ENCODE results near the gene NMD3.
"Not testable (repeated sequence)": the region's sequence is repeated elsewhere in the genome, so short reads cannot be mapped to it uniquely, and the experiment has no call there.

The NMD3 gene

DNA sequence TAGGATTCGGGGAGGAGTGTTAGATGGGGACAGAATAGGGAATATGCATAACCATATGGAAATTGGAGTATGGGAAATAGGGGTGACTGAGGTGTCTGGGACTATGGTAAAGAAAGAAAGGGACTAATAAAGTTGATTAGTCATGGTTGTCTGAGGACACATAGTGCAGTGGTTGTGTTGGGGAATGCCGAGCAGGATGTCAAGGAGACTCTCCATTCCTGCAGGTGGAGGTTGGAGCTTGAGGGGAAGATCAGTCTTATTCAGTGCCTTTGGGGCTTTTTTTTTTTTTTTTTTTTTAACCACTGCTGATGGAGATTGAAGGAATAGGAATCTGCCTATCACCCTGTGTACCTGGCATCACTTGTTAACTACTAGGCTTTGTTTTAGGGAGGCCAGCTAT, 10.8 kb downstream of the NMD3 start:
- DNase-seq, result no peak

DNA sequence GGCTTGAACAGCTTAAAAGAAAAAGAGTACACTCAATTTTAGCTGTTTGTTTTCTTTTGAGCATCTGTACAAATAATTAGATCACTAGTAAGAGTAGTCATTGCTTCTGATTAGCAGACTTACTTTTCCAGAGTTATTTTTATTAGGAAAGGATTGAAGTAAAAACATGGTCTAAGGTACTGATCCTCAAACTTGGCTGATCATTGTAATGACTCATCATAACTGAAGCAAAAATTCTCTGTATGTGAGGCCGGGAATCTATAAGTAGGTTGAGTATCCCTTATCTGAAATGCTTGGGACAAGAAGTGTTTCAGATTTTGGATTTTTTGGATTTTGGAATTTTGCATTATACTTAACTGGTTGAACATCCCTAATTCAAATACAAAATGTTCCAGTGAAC, 12.4 kb downstream of the NMD3 start:
- DNase-seq, result no peak

DNA sequence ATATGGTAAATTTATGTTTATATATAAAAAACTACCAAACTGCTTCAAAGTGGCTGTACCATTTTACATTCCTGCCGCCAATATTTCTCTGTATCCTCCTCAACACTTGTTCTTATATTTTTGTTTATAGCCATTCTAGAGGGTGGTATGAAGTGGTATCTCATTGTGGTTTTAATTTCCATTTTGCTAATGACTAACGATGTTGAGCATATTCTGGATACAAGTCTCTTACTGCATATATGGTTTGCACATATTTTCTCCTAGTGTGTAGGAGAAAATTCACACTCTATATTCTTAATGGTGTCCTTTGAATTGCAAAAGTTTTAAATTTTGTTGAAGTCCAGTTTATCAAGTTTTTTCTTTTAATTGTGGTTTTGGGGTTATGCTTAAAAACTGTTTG, 15.1 kb downstream of the NMD3 start:
- DNase-seq, result no peak

DNA sequence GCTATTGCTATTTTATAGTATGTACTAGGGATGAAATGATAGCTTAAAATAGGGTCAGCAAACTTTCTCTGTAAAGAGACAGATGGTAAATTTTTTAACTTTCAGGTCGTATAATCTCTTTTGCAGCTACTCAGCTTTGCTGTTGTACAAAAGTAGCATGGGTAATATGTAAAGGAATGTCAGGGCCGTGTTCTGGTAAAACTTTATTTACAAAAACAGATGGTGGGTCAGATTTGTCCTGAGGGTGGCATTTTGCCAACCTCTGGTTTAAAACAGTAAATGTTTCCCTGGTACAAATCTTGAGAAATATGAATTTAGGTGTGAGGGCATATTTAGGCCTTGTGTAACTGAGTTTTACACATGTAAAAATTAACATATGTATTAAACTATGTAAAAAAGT, 18.6 kb downstream of the NMD3 start:
- no peak for DNase-seq

DNA sequence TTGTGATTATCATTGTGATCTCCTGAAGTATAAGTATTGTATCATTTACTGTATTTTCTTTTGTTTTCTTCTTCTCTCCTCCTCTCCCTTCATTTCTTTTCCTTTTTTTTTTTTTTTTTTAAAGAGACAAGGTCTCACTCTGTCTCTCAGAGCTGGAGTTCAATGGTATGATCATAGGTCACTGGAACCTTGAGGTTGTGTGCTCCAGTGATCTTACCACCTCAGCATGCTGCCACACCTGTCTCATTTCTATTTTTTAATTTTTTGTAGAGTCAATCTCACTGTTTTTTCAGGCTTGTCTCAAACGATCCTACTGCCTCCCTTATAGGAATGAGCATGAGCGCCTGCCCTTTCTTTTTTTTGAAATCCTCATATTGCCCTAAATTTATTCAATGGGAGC, 23.4 kb downstream of the NMD3 start:
- DNase-seq, result no peak

DNA sequence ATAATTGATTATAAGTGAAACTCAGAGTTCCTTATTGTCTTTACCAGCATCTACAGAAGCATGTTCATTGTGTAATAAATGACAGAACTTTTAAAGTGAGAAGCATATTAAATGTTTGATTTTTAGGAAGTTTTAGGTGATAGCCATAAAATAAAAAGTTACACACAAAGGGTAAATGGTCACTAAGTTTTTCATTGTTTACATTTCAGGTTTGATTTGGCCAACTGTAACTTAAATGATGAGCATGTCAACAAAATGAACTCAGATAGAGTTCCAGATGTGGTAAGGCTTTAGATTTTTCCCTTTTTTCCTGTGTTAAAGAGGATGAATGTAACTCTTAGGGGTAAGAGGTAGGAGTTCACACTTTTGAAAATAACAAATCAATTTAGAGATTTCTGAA, 25.9 kb downstream of the NMD3 start:
- DNase-seq, result no peak

DNA sequence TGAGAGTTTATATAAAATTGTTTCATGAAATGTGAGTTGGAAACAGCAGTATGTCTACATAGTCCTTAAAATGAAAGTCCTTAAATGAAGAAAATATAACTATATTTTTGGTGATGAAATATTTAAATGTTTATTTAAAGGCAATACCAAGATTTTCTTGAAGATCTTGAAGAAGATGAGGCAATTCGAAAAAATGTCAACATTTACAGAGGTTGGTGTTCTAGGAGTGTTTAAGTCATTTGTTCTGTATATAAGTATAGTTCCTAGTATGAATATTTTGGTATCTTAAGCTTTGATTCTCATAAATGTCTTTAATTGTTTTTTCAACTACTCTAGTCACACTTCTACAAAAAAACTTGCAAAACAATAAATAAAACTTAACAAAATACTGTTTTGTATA, 29.0 kb downstream of the NMD3 start:
- no peak for DNase-seq

DNA sequence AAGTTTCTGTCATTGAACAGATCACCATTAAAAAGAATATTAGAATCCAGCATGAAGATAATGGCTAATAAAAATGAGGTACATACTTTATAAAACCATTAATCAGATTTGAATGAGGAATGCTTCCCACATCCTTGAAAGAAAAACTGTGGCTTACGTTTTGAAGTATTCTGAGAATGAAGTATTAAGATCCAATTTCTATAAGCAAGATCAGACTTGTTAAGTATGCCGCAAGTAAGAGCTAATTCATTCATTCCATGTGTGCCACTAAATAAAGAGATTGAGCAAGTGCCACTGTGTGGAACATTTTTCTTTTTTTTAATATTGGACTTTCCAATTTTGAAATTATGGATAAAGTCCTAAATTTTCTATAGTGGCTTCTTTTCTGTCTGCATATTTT, 30.6 kb downstream of the NMD3 start:
- DNase-seq, result no peak

DNA sequence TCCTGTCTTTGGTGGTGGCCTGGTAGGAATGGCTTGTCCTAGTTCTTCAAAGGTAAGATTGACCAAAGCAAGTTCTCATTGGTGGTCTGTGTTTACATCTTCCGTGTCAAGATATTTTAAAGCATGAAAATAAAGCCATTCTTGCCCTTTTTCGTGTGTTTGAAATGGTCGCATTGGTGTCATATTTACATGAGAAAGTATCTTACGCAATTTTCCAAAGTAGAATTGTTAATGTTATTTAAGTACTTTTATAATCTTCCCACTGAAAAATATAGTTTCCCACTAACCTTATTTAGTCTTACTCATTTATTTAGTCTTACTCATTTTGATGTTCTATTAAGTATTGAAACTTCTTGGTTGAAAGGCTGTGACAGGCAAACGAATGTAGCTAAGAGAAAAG, 31.0 kb downstream of the NMD3 start:
- no peak for DNase-seq

DNA sequence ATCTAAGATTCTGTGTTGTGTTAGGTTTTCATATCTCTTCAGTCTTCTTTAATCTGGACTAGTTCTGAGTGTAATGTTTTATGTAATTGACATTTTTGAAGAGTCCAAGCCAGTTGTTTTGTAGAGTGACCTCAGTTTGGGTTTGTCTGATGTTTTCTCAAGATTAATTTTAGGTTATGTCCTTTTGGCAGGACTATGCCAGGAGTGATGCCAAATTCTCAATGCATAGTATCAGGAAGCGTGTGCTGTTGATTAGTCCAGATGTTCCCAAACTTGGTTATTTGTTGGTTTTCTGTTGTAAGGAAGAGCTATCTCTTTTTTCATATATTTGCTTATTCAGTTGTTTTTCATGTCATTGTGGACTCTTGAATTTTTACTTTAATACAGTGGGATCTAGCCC, 32.6 kb downstream of the NMD3 start:
- no peak for DNase-seq

DNA sequence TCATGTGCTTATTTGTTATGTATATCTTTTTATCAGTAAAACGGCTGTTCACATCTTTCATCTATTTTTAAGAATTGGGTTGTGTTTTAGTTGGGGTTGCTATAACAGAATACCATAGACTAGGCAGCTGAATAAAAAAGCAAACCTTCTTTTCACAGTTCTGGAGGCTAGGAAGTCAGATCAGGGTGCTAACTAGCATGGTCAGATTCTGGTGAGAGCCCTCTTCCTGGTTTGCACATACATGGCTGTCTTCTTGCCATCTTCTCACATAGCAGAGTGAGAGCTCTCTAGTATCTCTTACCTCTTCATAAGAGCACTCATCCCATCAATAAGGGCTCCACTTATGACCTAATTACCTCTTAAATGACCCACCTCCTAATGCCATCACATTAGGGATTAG, 33.8 kb downstream of the NMD3 start:
- DNase-seq, result no peak

DNA sequence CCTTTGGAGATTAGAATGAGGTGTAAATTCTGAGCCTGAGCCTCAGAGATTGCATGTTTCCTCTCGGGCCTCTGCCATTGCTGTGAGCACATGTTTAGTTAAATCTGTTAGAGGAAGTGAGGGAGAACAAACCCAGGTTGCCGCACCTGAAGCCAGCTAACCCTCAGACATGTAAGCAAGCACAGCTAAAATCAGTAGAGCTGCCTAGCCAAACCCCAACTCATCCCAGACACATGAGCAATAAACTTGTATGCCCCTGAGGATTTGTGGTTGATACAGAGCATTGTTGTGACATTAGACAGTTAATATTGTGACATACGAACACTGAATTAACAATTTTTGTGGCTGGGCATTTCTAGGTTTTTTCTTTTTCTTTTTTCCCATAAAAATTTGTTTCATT, 41.9 kb downstream of the NMD3 start:
- no peak for DNase-seq

DNA sequence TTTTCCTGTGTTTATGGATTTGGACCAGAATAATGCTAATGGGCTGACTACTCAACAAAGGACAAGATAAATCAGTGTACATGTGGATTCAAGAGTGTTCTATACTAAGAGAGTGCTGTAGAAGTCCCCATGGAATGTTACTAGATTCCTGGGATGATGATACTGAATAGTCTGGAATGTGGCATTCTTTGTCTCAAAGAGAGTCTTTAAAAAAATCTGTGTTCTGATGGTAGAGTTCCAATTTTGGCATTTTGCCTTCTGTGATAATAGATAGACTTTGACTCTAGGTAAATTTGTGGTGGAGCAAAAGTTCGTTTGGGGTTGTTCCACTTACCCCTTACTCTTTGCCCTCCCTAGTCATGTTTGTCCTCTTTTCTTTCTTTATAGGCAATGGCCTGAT, 43.7 kb downstream of the NMD3 start:
- no peak for DNase-seq

DNA sequence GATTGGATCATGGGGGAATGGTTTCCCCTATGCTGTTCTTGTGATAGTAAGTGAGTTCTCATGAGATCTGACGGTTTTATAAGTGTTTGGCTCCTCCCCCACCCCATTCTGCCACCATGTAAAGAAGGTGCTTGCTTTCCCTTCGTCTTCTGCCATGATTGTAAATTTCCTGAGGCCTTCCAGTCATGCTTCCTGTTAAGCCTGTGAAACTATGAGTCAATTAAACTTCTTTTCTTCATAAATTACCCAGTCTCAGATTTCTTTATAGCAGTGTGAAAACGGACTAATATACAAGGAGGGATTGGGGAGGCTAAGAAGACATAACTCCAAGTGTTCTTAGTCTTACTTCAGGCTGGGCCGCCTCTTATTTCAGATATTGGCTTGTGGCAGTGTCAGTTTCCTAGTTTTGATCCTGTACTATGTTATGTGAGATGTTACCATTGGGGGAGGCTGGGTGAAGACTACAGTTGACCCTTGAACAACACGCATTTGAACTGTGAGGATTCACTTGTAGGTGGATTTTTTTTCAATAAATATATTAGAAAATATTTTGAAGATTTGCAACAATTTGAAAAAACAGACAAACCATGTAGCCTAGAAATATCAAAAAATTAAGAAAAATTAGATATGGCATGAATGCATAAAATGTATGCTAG, 44.9 kb downstream of the NMD3 start:
- DNase-seq, result no peak

DNA sequence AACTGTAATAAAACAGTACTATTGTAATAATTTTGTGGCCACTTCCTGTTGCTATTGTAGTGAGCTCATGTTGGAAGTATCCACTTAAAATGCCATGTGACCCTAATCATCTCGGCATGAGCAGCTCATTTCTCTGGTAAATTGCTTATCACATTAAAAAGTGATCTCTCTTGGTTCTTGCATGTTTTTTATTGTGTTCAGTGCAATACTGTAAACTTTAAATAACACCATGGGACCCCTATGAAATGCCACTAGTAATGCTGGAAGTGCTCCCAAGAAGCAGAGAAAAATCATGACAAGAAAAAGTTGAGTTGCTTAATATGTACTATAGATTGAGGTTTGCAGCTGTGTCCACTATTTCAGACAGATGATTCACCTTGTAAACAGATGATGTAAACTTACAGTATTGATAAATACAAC, 45.6 kb downstream of the NMD3 start:
- DNase-seq, result no peak

DNA sequence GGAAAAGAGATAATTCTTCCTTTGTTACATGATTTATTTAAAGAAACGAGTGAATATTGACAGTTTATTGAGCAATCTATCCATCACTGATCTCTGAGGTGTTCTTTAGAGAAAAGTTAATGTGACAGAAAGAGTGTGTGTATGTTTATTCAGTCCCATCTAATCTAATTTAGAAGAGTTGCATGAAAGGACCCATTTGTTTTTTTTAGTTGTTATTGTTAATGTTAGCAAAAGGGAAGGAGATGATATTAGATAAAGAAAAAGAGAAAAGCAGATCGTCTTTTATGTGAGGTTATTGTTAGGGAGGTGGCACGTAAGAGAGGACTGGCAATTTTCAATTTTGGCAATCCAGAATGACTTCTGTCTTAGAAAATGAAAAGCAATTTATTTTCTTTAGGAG, 46.5 kb downstream of the NMD3 start:
- no peak for DNase-seq

DNA sequence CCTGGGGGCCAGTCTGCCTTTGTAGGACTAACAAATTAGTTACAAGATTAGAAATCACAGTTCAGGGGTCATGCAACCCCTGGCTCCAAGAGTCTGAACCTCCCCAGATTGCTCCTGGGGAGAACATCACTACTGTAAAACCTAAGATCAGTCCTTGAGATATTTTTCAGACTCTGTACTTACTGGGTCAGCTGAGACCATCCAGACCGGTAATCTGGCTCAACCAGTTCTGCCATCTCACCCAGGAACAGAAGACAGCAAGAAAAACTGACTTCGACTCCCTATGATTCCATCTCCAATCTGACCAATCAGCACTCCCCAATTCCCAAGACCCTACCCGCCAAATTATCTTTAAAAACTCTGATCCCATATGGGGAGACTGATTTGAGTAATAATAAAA, 47.5 kb downstream of the NMD3 start:
- DNase-seq, result no peak

DNA sequence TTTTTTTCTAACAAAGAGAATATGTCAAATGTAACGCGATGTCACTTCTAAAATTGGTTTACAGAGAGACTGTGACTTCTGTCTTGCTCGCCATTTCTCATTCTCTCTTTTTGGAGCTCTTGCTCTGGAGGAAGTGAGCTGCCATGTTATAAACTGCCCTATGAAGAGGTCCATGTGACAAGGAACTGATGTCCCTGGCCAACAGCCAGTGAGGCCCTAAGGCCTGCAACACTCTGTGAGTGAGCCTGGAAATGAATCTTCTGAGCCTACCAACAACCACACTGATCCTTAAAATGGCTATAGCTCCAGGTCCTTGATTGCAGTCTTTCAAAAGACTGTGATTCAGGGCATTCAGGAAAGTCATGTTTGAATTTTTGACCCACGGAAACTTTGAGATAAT, 49.9 kb downstream of the NMD3 start:
- DNase-seq, result no peak

DNA sequence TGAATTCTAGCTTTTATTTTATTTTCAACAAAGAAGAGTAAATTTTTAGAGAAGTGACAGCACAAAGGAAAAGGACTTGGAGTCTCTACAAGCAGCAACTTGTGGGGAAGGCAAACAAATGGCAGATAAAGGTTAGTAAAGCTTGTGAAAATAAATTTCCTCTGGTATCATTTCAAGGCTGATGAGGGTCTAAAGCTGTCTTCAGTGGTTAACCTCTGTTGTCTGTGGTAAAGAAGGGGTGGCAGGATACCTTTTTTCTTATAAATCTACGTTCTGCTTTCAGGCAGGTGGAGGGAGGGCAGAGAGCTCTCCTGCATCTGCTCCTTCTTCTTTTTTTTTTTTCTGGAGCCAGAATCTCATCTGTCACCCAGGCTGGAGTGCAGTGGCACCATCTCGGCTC, 50.5 kb downstream of the NMD3 start:
- DNase-seq, result no peak

DNA sequence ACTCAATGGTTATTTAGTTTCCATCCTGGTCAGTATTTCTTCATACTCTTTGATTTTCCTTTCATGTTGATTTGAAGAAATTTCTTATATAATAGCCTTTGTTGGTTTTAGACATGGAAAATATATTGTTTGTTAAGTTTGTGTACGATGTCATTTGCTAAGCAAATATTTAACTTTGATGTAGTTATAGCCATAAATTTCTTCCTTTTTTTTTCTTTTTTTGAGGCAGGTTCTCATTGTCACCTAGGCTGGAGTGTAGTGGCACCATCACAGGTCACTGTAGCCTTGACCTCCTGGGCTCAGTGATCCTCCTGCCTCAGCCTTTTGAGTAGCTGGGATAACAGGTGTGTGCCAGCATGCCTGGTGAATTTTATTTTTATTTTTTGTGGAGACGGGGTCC, 51.4 kb downstream of the NMD3 start:
- no peak for DNase-seq

DNA sequence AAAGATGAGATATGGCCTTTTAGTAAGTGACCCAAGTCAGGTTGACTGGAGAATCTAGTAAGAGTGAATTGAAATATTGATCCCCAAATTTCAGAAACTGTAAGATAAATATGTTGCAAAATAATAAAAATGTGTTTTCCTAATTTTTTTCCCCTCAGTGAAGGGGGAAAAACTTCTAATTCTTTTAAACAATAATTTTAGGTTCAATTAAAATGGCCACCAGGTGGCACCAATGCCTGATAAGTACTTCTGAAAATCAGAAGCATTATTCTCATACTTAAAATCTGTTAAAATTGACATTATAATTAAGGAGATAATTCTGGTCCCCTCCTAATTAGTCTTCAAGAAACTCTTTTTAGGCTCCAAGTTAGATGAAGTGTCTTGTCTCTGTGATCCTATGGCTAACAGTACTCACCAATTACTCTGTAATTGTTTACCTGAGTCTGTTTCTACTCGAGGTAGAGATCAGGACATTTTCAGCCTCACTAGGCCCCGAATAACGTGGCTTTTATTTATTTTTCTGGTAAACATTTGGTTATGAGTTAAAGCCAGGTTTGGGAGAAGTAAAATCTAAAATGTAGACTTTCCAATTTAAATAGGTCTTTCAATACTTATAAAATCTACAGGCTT, 52.6 kb downstream of the NMD3 start:
- no peak for DNase-seq

DNA sequence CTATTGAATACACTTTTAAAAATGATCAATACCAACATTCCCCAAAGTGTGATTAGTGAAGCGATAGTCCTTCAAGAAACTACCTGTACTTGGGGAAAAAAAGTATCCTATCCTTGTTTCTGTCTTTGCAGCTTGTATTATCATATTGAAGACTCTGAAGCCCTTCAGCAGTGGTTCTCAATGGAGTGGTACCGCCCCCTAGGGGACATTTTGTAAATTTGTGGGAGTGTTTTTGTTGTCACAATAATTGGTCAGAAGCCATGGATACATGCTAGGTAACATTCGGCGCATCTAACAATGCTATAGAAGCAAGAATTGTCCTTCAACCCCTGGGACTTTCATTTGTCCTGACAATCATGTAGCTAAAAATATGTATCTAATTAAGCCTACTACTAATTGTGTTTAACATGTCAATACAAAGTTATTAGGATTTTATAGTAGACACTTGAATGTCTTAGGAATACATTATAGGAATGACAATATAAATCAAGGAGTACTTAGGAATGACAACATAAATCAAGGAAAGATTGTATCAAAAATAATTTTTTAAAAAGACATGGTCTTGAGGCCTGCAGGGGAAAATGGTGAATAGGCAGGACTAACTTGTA, 53.7 kb downstream of the NMD3 start:
- no peak for DNase-seq

DNA sequence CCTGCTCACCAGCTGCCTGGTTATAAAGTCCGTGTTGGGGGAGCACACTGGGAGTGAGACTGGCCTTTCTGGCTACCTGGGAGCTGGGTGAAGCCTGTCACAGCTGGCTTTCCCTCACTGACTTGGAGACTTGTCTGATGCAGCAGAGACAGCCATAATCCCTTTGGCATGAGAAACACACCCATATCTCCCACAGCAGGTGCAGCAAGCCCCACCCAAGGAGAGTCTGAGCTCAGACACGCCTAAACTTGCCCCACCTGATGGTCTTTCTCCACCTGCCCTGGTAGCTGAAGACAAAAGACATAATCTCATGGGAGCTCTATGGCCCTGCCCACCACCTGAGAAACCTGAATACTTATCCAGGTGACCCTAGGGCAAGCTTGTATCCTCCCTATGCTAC, 54.8 kb downstream of the NMD3 start:
- no peak for DNase-seq

DNA sequence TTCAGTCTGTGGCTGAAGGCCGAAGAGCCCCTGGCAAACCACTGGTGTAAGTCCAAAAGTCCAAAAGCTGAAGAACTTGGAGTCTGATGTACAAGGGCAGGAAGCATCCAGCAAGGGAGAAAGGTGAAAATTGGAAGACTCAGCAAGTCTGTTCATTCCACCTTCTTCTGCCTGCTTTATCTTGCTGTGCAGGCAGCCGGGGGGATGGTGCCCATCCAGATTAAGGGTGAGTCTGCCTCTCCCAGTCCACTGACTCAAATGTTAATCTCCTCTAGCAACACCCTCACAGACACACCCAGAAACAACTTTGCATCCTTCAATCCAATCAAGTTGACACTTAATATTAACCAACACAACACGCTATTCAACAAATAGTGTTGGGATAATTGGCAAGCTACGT, 61.3 kb downstream of the NMD3 start:
- DNase-seq, result not testable (repeated sequence)

DNA sequence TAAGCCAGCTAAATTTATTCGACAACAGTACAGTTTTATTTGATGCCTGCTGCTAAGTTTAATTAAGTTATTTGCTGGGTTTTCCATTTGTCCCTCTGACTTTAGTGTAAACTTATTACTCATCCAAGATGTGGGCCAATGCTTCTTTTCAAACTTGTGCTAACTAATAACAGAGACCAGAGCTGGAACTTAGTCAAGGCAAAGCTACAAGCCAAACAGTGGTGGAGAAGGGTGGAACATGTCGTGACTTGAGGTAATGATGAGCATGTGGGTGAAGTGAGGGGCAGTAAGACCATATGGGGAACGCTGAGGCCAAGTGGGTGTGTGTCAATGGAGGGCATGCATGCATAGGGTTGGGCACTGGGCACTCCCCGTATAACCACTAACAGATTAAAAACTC, 63.9 kb downstream of the NMD3 start:
- no peak for DNase-seq
